H9 (cell line): ENCODE data around the gene ZNF490. TPM values are rescaled to one million over a fixed set of nuclear protein-coding genes. Genes with fewer than 3 reads are reported as not detected.

Experiments
- DNase-seq: peaks from one replicate; pipeline ENCODE4 v3.0.0-alpha.2; 2017
- H2AFZ ChIP-seq: one replicate; pipeline ENCODE4 v1.6.1; 2013; ENCODE audit warnings: mild to moderate bottlenecking, low read length, control low read depth, moderate library complexity
- H2AK5ac ChIP-seq: 2 replicates; pipeline ENCODE4 v1.6.1; 2013; ENCODE audit warnings: low read length, control low read depth, mixed read lengths; ENCODE audit not compliant: insufficient read length
- H2BK120ac ChIP-seq: one replicate; pipeline ENCODE4 v1.6.1; 2013; ENCODE audit warnings: low read depth, mild to moderate bottlenecking, low read length, control low read depth, inconsistent platforms; ENCODE audit not compliant: poor library complexity, severe bottlenecking
- H2BK12ac ChIP-seq: 2 replicates; pipeline ENCODE4 v1.6.1; 2013; ENCODE audit warnings: low read length, control low read depth, mixed read lengths, low read depth; ENCODE audit not compliant: insufficient read length
- H2BK15ac ChIP-seq: 2 replicates; pipeline ENCODE4 v1.6.1; 2013; ENCODE audit warnings: low read depth, low read length, control low read depth
- H2BK20ac ChIP-seq: one replicate; pipeline ENCODE4 v1.6.1; 2013; ENCODE audit warnings: low read depth, mild to moderate bottlenecking, low read length, control low read depth, inconsistent platforms; ENCODE audit not compliant: poor library complexity, severe bottlenecking
- H2BK5ac ChIP-seq: 2 replicates; pipeline ENCODE4 v1.6.1; 2013; ENCODE audit warnings: low read length, control low read depth, mixed read lengths; ENCODE audit not compliant: insufficient read length
- H3K14ac ChIP-seq: 2 replicates; pipeline ENCODE4 v1.6.1; 2013; ENCODE audit warnings: low read length, control low read depth; ENCODE audit not compliant: insufficient read depth
- H3K18ac ChIP-seq: 2 replicates; pipeline ENCODE4 v1.6.1; 2013; ENCODE audit warnings: low read depth, mild to moderate bottlenecking, mixed read lengths, low read length, control low read depth; ENCODE audit not compliant: insufficient read length
- H3K23ac ChIP-seq: 2 replicates; pipeline ENCODE4 v1.6.1; 2013; ENCODE audit warnings: low read length, control low read depth, mixed read lengths, low read depth; ENCODE audit not compliant: insufficient read length
- H3K23me2 ChIP-seq: 2 replicates; pipeline ENCODE4 v1.6.1; 2013; ENCODE audit warnings: low read depth, mild to moderate bottlenecking, mixed read lengths, low read length, control low read depth; ENCODE audit not compliant: insufficient read length, poor library complexity, severe bottlenecking
- H3K27ac ChIP-seq: 2 replicates; pipeline ENCODE4 v1.5.1; 2013; ENCODE audit warnings: low read length, control low read depth, mixed read lengths, low read depth; ENCODE audit not compliant: insufficient read length
- H3K27me3 ChIP-seq: 2 replicates; pipeline ENCODE4 v1.6.1; 2013; ENCODE audit warnings: low read length, control low read depth, inconsistent platforms; ENCODE audit not compliant: insufficient read depth
- H3K4ac ChIP-seq: 2 replicates; pipeline ENCODE4 v1.6.1; 2013; ENCODE audit warnings: low read depth, mild to moderate bottlenecking, control low read depth, inconsistent platforms, low read length, moderate library complexity
- H3K4me1 ChIP-seq: 2 replicates; pipeline ENCODE4 v1.6.1; 2013; ENCODE audit warnings: low read length, control low read depth, inconsistent platforms; ENCODE audit not compliant: insufficient read depth
- H3K4me2 ChIP-seq: 2 replicates; pipeline ENCODE4 v1.6.1; 2013; ENCODE audit warnings: low read length, control low read depth, mixed read lengths; ENCODE audit not compliant: insufficient read length, insufficient read depth
- H3K56ac ChIP-seq: 2 replicates; pipeline ENCODE4 v1.6.1; 2013; ENCODE audit warnings: low read depth, mild to moderate bottlenecking, mixed read lengths, low read length, control low read depth; ENCODE audit not compliant: insufficient read length
- H3K79me1 ChIP-seq: 2 replicates; pipeline ENCODE4 v1.6.1; 2013; ENCODE audit warnings: low read depth, mild to moderate bottlenecking, moderate library complexity, low read length, control low read depth, inconsistent platforms; ENCODE audit not compliant: insufficient read depth, poor library complexity, severe bottlenecking
- H3K79me2 ChIP-seq: 2 replicates; pipeline ENCODE4 v1.6.1; 2013; ENCODE audit warnings: low read length, control low read depth, inconsistent platforms; ENCODE audit not compliant: insufficient read depth
- H3K9ac ChIP-seq: 2 replicates; pipeline ENCODE4 v1.6.1; 2013; ENCODE audit warnings: low read length, control low read depth, mixed read lengths; ENCODE audit not compliant: insufficient read length; ENCODE audit errors: extremely low read depth
- H3K9me3 ChIP-seq: one replicate; pipeline ENCODE4 v1.6.1; 2013; ENCODE audit warnings: low read depth, low read length, inconsistent platforms; ENCODE audit not compliant: control insufficient read depth
- H3T11ph ChIP-seq: one replicate; pipeline ENCODE4 v1.6.1; 2013; ENCODE audit warnings: mild to moderate bottlenecking, low read length, control low read depth, inconsistent platforms
- H4K20me1 ChIP-seq: one replicate; pipeline ENCODE4 v1.6.1; 2013; ENCODE audit not compliant: control insufficient read depth, insufficient read length, insufficient read depth
- H4K5ac ChIP-seq: 2 replicates; pipeline ENCODE4 v1.6.1; 2013; ENCODE audit warnings: low read depth, mild to moderate bottlenecking, mixed read lengths, low read length, control low read depth; ENCODE audit not compliant: insufficient read length
- H4K8ac ChIP-seq: replicated peaks from 2 replicates; pipeline ENCODE4 v1.6.1; 2013; ENCODE audit warnings: low read length, control low read depth, mixed read lengths, low read depth; ENCODE audit not compliant: insufficient read length
- H4K91ac ChIP-seq: 2 replicates; pipeline ENCODE4 v1.6.1; 2013; ENCODE audit warnings: low read depth, mild to moderate bottlenecking, moderate library complexity, mixed read lengths, low read length, control low read depth; ENCODE audit not compliant: insufficient read length
- H3K27ac Mint-ChIP-seq, 3 experiments: 2 replicates in 2 of 3; 3 replicates in 1 of 3; pipeline ENCODE4 v1.8.0; 2020 to 2021; ENCODE audit warnings: mixed read lengths in 3 of 3, mild to moderate bottlenecking in 1 of 3, moderate library complexity in 1 of 3
- H3K27me3 Mint-ChIP-seq: 2 replicates; pipeline ENCODE4 v1.8.0; 2021; ENCODE audit warnings: low read depth, mild to moderate bottlenecking, moderate library complexity, mixed read lengths
- H3K36me3 Mint-ChIP-seq, 3 experiments: 2 replicates in 2 of 3; 3 replicates in 1 of 3; pipeline ENCODE4 v1.8.0; 2020 to 2021; ENCODE audit warnings: low read depth in 3 of 3, mixed read lengths in 3 of 3; ENCODE audit not compliant: insufficient read depth in 1 of 3
- H3K4me1 Mint-ChIP-seq, 2 experiments: 2 replicates each; pipeline ENCODE4 v1.8.0; 2020; ENCODE audit warnings: mixed read lengths in 2 of 2
- H3K4me3 Mint-ChIP-seq, 2 experiments: 2 replicates in 1 of 2; 3 replicates in 1 of 2; pipeline ENCODE4 v1.8.0; 2020 to 2021; ENCODE audit warnings: mild to moderate bottlenecking in 2 of 2, mixed read lengths in 2 of 2, moderate library complexity in 1 of 2
- H3K9me3 Mint-ChIP-seq, 2 experiments: 2 replicates in 1 of 2; 3 replicates in 1 of 2; pipeline ENCODE4 v1.8.0; 2020; ENCODE audit warnings: mild to moderate bottlenecking in 2 of 2, mixed read lengths in 2 of 2, moderate library complexity in 1 of 2
- CTCF ChIP-seq: fragments of 200-600 bp; sonication (generic); conservative IDR thresholded peaks from 3 replicates; pipeline ENCODE4 v1.8.0; 2021; ENCODE audit warnings: antibody characterized with exemption, mild to moderate bottlenecking
- WGBS: extraction: QIAGEN DNeasy Blood & Tissue Kit; methylation state at CpG from one replicate; pipeline ENCODE4 v1.1.7; 2013; ENCODE audit warnings: missing lambda C conversion rate, low lambda C conversion rate, mixed read lengths; ENCODE audit not compliant: insufficient read length; ENCODE audit errors: extremely low coverage; 5-methylcytosine and 5-hydroxymethylcytosine counted together
- total RNA-seq: library from RNA; stranded (reverse); gene quantifications from 2 replicates; pipeline ENCODE4 v1.2.1, GENCODE V29; 2021

ZNF490 gene
- total RNA-seq, 1 experiment from 2014 or later: 10.1 TPM

GRCh38 chr19:12649941-12650340 is 39.3 kb upstream of the ZNF490 start:
- no peak overlapping the region for H3K23ac ChIP-seq

More at GRCh38 chr19:12649941-12650340, 39.3 kb upstream of the ZNF490 start:
- no peak overlapping the region for H4K8ac ChIP-seq
- H2BK12ac ChIP-seq: no peak overlapping the region
- H3K18ac ChIP-seq: no peak overlapping the region
- H3K4me3 Mint-ChIP-seq: no peak overlapping the region
- DNase-seq: no peak
- H3K9me3 ChIP-seq: no peaks in the 10 kb centered on the region
- H3K27me3 ChIP-seq: no peaks in the 10 kb centered on the region
- H3K79me2 ChIP-seq: no peaks in the 10 kb centered on the region
- no peak overlapping the region for H3K14ac ChIP-seq
- H3K4me1 Mint-ChIP-seq: peaks cover 0 to 2% of the 10 kb centered on the region in 2 experiments; a peak in 1 of 4 replicates
- H2BK15ac ChIP-seq: no peak overlapping the region
- H3K56ac ChIP-seq: no peak overlapping the region
- H2BK20ac ChIP-seq: no peak overlapping the region
- no peak overlapping the region for H3K4me2 ChIP-seq
- no peaks in the 10 kb centered on the region for H3K4me1 ChIP-seq
- TF ChIP-seq CTCF: no peak
- peaks cover 0 to 5% of the 10 kb centered on the region in 2 experiments; a peak in 3 of 5 replicates for H3K9me3 Mint-ChIP-seq
- peaks cover 2% of the 10 kb centered on the region; the same call in 1 of the 2 replicates for H3K27me3 Mint-ChIP-seq
- no peak overlapping the region for H3K9ac ChIP-seq
- H2AFZ ChIP-seq: no peak overlapping the region
- no peak overlapping the region for H4K5ac ChIP-seq
- no peak overlapping the region for H3K27ac ChIP-seq
- no peaks in the 10 kb centered on the region for H3K23me2 ChIP-seq
- H2AK5ac ChIP-seq: no peak overlapping the region
- no peak overlapping the region for H2BK120ac ChIP-seq
- no peak overlapping the region for H3T11ph ChIP-seq
- WGBS: no CpG with 5 or more reads among the region's 10 CpGs
- no peak overlapping the region for H2BK5ac ChIP-seq
- H3K36me3 Mint-ChIP-seq: peaks cover 8 to 21% (median 20%) of the 10 kb centered on the region in 3 experiments
- no peak overlapping the region for H3K4ac ChIP-seq
- H3K79me1 ChIP-seq: no peaks in the 10 kb centered on the region
- H4K91ac ChIP-seq: no peak overlapping the region
- H3K27ac Mint-ChIP-seq: no peak overlapping the region
- H4K20me1 ChIP-seq: no peaks in the 10 kb centered on the region
